Measurements from ENCODE around the gene ATG10.

- TF ChIP-seq BHLHE40 (IDR thresholded peaks at IDR 0.05; ENCODE audit: low read length) (no peak), PHB2 (IDR thresholded peaks at IDR 0.05; ENCODE audit: partially characterized antibody) (no peak), POLR2A (IDR thresholded peaks at IDR 0.05; ENCODE audit: insufficient read depth in 1 of 2, low read depth in 2 of 2, low read length in 2 of 2) (no peak), GATAD2A (CRISPR knock-in tag; IDR thresholded peaks at IDR 0.05) (no peak), HMG20A (CRISPR knock-in tag; IDR thresholded peaks at IDR 0.05; ENCODE audit: borderline replicate concordance) (no peak), MYC (CRISPR knock-in tag; IDR thresholded peaks at IDR 0.05; ENCODE audit: borderline replicate concordance) (no peak), EHMT2 (IDR thresholded peaks at IDR 0.05; ENCODE audit: borderline replicate concordance, low read depth, low read length) (no peak), ISL2 (CRISPR knock-in tag; IDR thresholded peaks at IDR 0.05) (no peak), HDAC2 (CRISPR knock-in tag; IDR thresholded peaks at IDR 0.05) (no peak), PRPF4 (IDR thresholded peaks at IDR 0.05; ENCODE audit: low read depth, low read length, poor library complexity, severe bottlenecking) (no peak), POLR2AphosphoS5 (IDR thresholded peaks at IDR 0.05; ENCODE audit: low read depth, low read length) (no peak)
- TF ChIP-seq, protein P1, sequence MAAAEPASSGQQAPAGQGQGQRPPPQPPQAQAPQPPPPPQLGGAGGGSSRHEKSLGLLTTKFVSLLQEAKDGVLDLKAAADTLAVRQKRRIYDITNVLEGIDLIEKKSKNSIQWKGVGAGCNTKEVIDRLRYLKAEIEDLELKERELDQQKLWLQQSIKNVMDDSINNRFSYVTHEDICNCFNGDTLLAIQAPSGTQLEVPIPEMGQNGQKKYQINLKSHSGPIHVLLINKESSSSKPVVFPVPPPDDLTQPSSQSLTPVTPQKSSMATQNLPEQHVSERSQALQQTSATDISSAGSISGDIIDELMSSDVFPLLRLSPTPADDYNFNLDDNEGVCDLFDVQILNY (CRISPR knock-in tag; conservative IDR thresholded peaks at IDR 0.05) = no peak
- TF ChIP-seq, protein P2, sequence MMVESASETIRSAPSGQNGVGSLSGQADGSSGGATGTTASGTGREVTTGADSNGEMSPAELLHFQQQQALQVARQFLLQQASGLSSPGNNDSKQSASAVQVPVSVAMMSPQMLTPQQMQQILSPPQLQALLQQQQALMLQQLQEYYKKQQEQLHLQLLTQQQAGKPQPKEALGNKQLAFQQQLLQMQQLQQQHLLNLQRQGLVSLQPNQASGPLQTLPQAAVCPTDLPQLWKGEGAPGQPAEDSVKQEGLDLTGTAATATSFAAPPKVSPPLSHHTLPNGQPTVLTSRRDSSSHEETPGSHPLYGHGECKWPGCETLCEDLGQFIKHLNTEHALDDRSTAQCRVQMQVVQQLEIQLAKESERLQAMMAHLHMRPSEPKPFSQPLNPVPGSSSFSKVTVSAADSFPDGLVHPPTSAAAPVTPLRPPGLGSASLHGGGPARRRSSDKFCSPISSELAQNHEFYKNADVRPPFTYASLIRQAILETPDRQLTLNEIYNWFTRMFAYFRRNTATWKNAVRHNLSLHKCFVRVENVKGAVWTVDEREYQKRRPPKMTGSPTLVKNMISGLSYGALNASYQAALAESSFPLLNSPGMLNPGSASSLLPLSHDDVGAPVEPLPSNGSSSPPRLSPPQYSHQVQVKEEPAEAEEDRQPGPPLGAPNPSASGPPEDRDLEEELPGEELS (CRISPR knock-in tag; IDR thresholded peaks at IDR 0.05) = no peak
- TF ChIP-seq, protein P3, sequence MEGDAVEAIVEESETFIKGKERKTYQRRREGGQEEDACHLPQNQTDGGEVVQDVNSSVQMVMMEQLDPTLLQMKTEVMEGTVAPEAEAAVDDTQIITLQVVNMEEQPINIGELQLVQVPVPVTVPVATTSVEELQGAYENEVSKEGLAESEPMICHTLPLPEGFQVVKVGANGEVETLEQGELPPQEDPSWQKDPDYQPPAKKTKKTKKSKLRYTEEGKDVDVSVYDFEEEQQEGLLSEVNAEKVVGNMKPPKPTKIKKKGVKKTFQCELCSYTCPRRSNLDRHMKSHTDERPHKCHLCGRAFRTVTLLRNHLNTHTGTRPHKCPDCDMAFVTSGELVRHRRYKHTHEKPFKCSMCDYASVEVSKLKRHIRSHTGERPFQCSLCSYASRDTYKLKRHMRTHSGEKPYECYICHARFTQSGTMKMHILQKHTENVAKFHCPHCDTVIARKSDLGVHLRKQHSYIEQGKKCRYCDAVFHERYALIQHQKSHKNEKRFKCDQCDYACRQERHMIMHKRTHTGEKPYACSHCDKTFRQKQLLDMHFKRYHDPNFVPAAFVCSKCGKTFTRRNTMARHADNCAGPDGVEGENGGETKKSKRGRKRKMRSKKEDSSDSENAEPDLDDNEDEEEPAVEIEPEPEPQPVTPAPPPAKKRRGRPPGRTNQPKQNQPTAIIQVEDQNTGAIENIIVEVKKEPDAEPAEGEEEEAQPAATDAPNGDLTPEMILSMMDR (CRISPR knock-in tag; IDR thresholded peaks at IDR 0.05) = no peak
Observed at GRCh38 chr5:82222597-82223574, 251.1 kb downstream of the ATG10 start.
